Measurements from ENCODE around the gene LRP1B.

LRP1B gene

GRCh38 chr2:142140434-142140845 is 9.6 kb upstream of the LRP1B start:
- Histone ChIP-seq H3K9me2 (replicated peaks; ENCODE audit: low read depth, low read length) (no peaks in the 10 kb centered on the region), H3K9ac (ENCODE audit: low read depth, low read length, poor library complexity, severe bottlenecking) (no peak overlapping the region), H3K36me3 (ENCODE audit: insufficient read depth, low read length) (no peaks in the 10 kb centered on the region), H3K79me2 (ENCODE audit: insufficient read depth, low read length) (no peaks in the 10 kb centered on the region), H4K20me1 (ENCODE audit: insufficient read depth, low read length, poor library complexity, severe bottlenecking) (no peaks in the 10 kb centered on the region), H3K4me2 (ENCODE audit: low read depth, low read length, poor library complexity, severe bottlenecking) (no peak overlapping the region), H3K9me3 (ENCODE audit: insufficient read depth, low read depth, low read length) (no peaks in the 10 kb centered on the region), H3F3A (ENCODE audit: low read depth) (no peaks in the 10 kb centered on the region), H3K4me3 (ENCODE audit: low read length, poor library complexity, severe bottlenecking) (no peak overlapping the region), H2AFZ (ENCODE audit: low read length) (no peak overlapping the region), H3K27me3 (ENCODE audit: insufficient read depth, low read length, poor library complexity, severe bottlenecking) (no peaks in the 10 kb centered on the region), H3K4me1 (ENCODE audit: insufficient read depth, low read length, poor library complexity, severe bottlenecking) (no peaks in the 10 kb centered on the region)
- TF ChIP-seq EZH2phosphoT487 (IDR thresholded peaks at IDR 0.05; ENCODE audit: borderline replicate concordance), result no peak
- TF ChIP-seq, protein P1, sequence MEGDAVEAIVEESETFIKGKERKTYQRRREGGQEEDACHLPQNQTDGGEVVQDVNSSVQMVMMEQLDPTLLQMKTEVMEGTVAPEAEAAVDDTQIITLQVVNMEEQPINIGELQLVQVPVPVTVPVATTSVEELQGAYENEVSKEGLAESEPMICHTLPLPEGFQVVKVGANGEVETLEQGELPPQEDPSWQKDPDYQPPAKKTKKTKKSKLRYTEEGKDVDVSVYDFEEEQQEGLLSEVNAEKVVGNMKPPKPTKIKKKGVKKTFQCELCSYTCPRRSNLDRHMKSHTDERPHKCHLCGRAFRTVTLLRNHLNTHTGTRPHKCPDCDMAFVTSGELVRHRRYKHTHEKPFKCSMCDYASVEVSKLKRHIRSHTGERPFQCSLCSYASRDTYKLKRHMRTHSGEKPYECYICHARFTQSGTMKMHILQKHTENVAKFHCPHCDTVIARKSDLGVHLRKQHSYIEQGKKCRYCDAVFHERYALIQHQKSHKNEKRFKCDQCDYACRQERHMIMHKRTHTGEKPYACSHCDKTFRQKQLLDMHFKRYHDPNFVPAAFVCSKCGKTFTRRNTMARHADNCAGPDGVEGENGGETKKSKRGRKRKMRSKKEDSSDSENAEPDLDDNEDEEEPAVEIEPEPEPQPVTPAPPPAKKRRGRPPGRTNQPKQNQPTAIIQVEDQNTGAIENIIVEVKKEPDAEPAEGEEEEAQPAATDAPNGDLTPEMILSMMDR (conservative IDR thresholded peaks at IDR 0.05; ENCODE audit: low read length), result peak; percentile 69

- Histone ChIP-seq H3F3A (ENCODE audit: low read depth) (no peaks in the 10 kb centered on the region), H3K9me3 (ENCODE audit: insufficient read depth, low read depth, low read length) (no peaks in the 10 kb centered on the region), H3K79me2 (ENCODE audit: insufficient read depth, low read length) (no peaks in the 10 kb centered on the region), H3K4me1 (ENCODE audit: insufficient read depth, low read length, poor library complexity, severe bottlenecking) (no peaks in the 10 kb centered on the region), H3K9ac (ENCODE audit: low read depth, low read length, poor library complexity, severe bottlenecking) (no peak overlapping the region), H3K9me2 (replicated peaks; ENCODE audit: low read depth, low read length) (no peaks in the 10 kb centered on the region), H3K27me3 (ENCODE audit: insufficient read depth, low read length, poor library complexity, severe bottlenecking) (no peaks in the 10 kb centered on the region), H3K4me2 (ENCODE audit: low read depth, low read length, poor library complexity, severe bottlenecking) (no peak overlapping the region), H4K20me1 (ENCODE audit: insufficient read depth, low read length, poor library complexity, severe bottlenecking) (no peaks in the 10 kb centered on the region), H3K36me3 (ENCODE audit: insufficient read depth, low read length) (no peaks in the 10 kb centered on the region), H2AFZ (ENCODE audit: low read length) (no peak overlapping the region), H3K4me3 (ENCODE audit: low read length, poor library complexity, severe bottlenecking) (no peak overlapping the region)
- TF ChIP-seq EZH2phosphoT487 (IDR thresholded peaks at IDR 0.05; ENCODE audit: borderline replicate concordance), result no peak
- TF ChIP-seq, protein P1 (conservative IDR thresholded peaks at IDR 0.05; ENCODE audit: low read length), result no peak
Observed at GRCh38 chr2:142139384-142139783, 8.6 kb upstream of the LRP1B start.

DNA sequence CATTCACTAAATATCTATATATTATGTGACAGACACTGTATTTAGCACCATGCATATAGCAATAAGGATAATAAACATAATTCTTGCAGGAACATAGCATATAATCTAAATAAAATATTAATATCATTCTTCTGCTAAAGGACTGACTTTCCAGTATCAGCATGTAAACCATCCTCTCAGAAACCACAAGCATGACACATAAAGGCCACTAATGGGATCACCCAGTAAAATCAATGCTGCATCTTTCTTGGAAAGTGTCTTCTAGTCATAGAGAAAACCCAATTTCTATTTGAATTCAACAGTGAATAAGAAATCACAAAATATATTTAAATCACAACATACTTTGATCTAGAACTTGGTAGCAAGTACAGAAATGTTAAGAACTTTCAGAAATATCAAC is 5.8 kb upstream of the LRP1B start:
- Histone ChIP-seq H3K9ac (ENCODE audit: low read depth, low read length, poor library complexity, severe bottlenecking) (no peak overlapping the region), H3K79me2 (ENCODE audit: insufficient read depth, low read length) (no peaks in the 10 kb centered on the region), H3K9me3 (ENCODE audit: insufficient read depth, low read depth, low read length) (no peaks in the 10 kb centered on the region), H3K4me2 (ENCODE audit: low read depth, low read length, poor library complexity, severe bottlenecking) (no peak overlapping the region), H4K20me1 (ENCODE audit: insufficient read depth, low read length, poor library complexity, severe bottlenecking) (no peaks in the 10 kb centered on the region), H2AFZ (ENCODE audit: low read length) (no peak overlapping the region), H3K27me3 (ENCODE audit: insufficient read depth, low read length, poor library complexity, severe bottlenecking) (no peaks in the 10 kb centered on the region), H3K36me3 (ENCODE audit: insufficient read depth, low read length) (no peaks in the 10 kb centered on the region), H3K9me2 (replicated peaks; ENCODE audit: low read depth, low read length) (no peaks in the 10 kb centered on the region), H3F3A (ENCODE audit: low read depth) (no peaks in the 10 kb centered on the region), H3K4me1 (ENCODE audit: insufficient read depth, low read length, poor library complexity, severe bottlenecking) (no peaks in the 10 kb centered on the region), H3K4me3 (ENCODE audit: low read length, poor library complexity, severe bottlenecking) (no peak overlapping the region)
- TF ChIP-seq EZH2phosphoT487 (IDR thresholded peaks at IDR 0.05; ENCODE audit: borderline replicate concordance), result no peak
- TF ChIP-seq, protein P1 (conservative IDR thresholded peaks at IDR 0.05; ENCODE audit: low read length), result no peak
